Transverse colon (tissue), 3 donors: ENCODE results near the gene BARD1.

Experiments
- EP300 ChIP-seq: sonication (generic); formaldehyde crosslinking; IDR thresholded peaks from one replicate; pipeline ENCODE4 v1.6.1; 2017; ENCODE audit warnings: antibody characterized with exemption, low read depth
- POLR2A ChIP-seq: fragments of 450-650 bp; IDR thresholded peaks from one replicate; pipeline ENCODE4 v1.6.1; 2016; ENCODE audit warnings: antibody characterized with exemption, mild to moderate bottlenecking, moderate library complexity
- TF ChIP-seq, protein P1 (sequence below), 5 experiments: fragments of 200-600 bp in 3 of 5; fragments of 450-650 bp in 2 of 5; sonication (generic) in 3 of 5; IDR thresholded peaks; 1 replicate in 2 of 5; 2 replicates in 3 of 5; pipeline ENCODE4 v1.5.1; 2016 to 2017; ENCODE audit warnings: antibody characterized with exemption in 5 of 5, inconsistent platforms in 3 of 5, mild to moderate bottlenecking in 2 of 5, moderate library complexity in 1 of 5

DNA sequence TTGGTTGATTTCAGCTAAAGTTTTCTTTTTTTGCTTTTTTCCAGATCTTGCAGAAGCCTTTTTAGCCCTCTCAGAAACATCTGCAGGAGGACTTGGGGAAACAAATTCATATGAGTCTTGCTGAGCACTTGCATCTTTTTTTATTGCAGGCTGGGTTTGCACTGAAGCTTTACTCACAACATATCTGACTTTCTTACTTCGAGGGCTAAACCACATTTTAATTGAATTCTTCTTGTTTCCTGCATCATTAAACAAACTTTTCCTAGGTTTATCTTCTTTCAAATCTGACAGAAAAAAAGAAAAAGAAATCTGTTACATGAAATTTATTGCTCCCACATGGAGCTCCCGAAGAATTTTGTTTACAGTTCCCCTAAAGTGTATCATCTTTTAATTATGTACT lies 28.3 kb downstream of the BARD1 start:
- TF ChIP-seq, protein P1, sequence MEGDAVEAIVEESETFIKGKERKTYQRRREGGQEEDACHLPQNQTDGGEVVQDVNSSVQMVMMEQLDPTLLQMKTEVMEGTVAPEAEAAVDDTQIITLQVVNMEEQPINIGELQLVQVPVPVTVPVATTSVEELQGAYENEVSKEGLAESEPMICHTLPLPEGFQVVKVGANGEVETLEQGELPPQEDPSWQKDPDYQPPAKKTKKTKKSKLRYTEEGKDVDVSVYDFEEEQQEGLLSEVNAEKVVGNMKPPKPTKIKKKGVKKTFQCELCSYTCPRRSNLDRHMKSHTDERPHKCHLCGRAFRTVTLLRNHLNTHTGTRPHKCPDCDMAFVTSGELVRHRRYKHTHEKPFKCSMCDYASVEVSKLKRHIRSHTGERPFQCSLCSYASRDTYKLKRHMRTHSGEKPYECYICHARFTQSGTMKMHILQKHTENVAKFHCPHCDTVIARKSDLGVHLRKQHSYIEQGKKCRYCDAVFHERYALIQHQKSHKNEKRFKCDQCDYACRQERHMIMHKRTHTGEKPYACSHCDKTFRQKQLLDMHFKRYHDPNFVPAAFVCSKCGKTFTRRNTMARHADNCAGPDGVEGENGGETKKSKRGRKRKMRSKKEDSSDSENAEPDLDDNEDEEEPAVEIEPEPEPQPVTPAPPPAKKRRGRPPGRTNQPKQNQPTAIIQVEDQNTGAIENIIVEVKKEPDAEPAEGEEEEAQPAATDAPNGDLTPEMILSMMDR (IDR thresholded peaks at IDR 0.05), result no peak
- TF ChIP-seq EP300, result no peak
- TF ChIP-seq POLR2A, result no peak
